Activated naive CD4-positive, alpha-beta T cell (primary cell): Measurements from ENCODE around the gene NDOR1.
"Not testable (repeated sequence)": the region's sequence is repeated elsewhere in the genome, so short reads cannot be mapped to it uniquely, and the experiment has no call there.

Source experiments
- DNase-seq, 4 experiments: peaks; one replicate each; lab custom pipeline; 2025; lab: John Stamatoyannopoulos, UW

Gene NDOR1

DNA sequence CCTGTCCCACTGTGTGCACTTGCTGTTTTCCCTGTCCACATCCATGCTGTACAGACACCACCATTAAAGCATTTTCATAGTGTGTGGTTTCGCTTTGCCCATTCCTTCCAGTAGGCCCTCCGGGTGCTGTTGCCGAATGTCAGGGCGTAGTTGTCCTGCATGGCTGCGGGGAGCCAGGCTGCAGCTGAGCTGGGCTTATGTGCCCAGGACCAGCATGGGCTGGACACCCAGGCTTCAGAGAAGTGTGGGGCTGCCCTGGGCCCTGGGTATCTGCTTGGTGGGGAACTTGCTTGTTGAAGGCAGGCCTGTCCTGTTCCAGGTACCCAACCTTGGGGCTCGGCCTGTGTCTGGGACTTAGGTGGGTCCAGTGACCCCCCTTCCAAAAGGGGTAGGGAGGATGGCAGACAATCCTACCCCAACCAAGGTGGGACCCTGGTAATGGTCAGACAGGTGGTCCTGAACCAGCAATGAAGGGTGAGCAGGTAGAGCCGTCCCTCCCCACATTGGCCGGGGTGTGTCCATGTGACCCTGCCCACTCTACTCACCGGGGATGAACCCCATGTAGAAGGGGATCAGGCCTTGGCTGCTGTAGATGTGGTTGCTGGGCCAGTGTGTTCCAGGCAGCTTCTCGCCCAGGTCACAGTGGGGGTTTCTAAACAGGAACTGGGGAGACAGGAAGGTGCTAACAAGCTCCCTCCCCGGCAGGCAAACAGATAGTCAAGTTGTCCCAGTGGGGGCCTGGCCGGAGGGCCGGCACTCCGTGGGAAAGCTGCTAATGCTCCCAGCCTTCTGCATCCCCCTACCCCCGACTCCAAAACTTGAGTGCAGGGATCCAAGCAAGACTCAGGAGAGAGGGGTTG lies 38.4 kb downstream of the NDOR1 start:
- no peak for DNase-seq

DNA sequence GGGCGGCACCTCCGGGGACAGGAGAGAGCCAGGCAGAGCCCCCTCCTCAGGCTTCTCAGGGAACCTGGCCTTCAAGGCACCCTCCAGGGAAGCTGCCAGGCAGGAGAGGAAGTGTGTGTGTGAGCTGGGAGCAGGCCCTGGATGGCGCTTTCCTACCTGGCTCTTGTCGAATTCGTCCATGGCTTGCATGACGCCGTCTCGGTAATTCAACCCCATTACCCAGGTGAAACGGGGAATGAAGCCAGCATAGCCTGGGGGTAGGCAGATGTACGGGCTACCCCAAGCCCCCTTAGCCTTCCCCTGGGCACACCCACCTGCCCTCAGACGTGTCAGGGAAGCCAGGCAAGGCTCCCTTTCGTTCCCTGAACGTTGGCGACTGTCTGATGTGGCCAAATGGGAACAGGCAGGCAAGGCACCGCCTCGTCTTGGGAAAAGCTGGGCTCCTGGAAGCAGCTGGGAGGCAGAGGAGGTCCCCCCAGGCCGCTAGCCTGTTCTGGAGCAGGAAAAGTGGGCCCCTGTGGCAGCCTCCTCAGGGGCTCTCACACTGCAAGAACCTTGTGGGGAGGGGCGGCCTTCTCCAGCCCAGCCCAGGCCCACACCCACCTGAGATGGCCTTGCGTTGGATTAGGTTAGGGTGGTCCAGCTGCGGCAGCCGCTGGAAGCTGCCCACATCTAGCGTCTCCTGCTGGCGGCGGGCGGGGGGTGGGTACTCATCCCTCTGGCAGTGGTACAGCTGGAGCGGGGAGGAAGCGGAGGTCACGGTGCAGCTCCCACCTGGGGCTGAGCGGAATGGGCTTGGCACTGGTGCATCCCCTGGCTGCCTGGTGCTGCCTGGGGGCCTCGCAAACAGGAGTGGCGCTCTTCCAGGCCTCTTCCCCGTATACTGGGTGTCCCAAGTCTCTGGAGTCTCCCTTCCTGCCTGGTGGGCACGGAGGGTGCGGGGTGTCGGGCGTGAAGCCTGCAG lies 39.3 kb downstream of the NDOR1 start:
- DNase-seq, result no peak

DNA sequence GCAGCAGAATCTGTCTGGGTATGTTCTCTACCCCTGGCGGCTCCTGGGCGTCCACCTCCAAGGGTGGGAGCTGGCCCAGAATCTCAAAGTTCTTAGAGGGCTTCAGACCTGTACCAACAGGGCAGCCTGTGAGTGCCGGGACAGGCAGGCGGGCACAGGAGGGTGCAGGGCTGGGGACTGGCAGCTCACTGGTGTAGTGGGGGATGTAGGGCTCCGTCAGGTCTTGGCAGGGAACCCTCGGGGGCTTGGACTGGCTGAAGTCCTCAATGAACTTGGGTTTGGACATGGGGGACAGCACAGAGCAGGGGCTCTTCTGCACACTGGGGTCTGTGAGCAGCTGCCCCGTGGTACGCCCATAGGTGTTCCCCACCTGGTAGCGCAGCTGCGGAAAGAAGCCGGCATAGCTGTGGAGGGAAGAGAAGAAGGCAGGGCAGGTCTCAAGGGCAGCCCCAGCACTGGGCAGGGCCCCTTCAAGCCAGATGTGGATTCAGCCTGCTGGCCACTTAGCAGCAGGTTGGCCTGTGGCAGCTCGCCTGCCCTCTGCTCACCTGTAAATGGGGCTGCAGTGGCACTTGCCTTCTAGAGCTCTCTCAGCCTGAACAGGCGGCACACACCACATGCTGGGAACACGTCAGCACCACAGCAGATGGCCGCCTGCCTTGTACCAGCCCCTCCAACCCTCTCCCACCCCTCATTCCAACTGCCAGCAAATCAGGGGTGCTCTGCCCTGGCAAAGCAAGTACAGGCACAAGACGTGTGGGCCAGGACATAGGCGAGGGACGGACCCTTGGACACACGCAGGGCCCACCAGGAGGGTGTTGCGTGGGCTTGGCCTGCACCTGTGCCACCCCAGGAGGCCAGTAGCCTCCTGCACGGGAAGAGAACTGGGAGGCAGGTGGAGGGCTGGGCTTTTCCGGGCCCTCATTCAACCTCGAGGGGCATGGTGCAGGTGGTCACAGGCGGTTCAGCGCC lies 40.2 kb downstream of the NDOR1 start:
- no peak for DNase-seq

DNA sequence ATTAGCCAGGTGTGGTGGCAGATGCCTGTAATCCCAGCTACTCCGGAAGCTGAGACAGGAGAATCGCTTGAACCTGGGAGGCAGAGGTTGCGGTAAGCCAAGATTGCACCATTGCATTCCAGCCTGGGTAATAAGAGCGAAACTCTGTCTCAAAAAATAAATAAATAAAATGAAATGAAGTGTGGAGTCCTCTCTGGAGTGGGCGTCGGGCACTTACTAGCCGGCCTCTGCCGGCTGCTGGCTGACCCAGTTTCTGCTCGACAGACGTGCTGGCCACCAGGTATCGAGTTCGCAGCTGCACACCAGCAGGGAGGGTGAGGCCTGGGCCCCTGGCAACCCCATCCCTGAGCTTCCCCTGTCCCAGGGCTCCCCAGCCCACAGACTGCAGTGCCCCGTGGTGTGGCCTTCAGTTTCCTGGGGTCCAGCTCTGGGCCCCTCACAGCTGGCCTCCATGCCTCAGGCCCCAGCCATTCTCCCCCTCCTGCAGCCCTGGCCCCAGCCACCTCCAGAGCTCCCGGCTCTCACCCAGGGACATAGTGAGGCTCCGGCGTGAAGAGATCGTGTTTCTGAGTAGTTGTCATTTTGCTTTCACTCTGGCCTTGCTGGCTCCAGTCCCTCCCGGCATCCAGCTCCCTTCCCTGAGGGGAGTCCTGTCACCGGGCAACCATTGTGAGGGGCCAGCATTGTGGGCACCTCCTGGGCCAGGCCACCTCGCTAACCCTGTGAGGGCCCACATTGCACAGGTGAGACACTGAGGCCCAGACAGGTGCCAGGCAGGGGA lies 41.8 kb downstream of the NDOR1 start:
- no peak for DNase-seq

DNA sequence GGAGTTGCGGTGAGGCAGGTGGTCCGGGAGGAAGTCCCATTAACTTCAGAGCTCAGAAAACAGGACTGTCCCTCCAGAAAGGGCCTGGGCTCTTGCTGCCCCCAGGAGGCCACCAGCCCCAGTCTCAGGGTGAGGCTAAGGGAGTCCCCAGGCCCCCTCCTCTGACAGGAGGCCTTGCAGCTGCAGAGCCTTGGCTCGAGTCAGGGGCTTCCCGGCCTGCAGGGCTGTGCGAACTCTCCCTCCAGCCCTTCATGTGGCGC lies 42.3 kb downstream of the NDOR1 start:
- no peak for DNase-seq

DNA sequence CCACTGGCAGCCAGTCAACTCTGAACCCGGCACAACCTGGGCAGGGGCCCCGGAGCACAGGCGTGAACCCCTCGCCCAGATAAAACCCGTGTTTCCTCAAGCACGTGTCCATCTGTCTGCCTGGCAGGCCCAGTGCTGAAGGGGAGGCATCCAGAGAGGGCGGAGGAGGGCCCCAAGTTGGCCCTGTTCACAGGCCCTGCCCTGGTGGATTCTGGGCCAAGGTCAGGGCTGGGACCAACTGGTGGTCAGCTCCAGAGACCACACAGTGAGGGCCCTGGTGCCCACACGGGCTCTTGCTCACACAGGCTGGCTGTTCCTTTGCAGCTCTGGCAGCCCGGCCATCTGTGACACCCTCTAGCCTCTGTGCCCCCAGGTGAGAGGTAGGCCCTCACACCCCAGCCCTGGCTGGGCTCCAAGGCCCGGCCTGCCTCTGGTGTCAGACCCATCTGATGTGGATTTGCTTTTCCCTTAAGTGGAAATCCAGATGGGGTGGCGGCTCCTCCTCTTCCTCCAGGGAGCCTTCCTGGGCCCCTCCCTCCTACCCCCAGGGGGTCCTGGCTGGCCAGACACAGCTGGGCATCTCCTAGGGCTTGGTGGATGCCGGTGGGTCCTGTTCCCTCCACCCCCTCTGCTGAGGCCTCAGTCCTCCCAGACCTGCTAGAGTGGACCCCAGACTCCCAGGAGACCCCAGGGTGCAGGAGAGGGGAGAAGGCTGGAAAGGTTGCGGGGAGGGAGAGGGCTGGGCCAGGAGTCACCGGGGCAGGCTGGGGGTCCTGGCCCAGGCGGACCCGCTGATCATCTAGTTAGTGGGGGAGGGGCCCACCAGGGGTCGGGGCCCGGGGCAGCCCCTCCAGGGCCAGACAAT lies 45.1 kb downstream of the NDOR1 start:
- DNase-seq, result no peak

DNA sequence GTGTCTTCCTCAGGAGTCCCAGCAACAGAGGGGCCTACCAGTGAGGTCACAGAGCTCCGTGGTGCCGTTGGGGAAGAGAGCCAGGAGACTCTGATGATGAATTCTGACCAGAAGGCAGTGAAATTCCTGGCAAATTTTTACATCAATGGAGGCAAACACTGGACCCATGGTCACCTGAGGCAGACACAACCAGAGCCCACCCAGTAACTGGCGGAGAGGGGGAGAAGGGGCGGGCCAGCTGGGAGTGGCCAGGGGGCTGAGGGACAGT lies 45.6 kb downstream of the NDOR1 start, which contains the start of gene STPG3:
TSS of gene STPG3 (plus strand) at position 93 of the 268 bp plus-strand sequence. CDS start at position 94, 1 bp downstream.
- DNase-seq, result no peak

DNA sequence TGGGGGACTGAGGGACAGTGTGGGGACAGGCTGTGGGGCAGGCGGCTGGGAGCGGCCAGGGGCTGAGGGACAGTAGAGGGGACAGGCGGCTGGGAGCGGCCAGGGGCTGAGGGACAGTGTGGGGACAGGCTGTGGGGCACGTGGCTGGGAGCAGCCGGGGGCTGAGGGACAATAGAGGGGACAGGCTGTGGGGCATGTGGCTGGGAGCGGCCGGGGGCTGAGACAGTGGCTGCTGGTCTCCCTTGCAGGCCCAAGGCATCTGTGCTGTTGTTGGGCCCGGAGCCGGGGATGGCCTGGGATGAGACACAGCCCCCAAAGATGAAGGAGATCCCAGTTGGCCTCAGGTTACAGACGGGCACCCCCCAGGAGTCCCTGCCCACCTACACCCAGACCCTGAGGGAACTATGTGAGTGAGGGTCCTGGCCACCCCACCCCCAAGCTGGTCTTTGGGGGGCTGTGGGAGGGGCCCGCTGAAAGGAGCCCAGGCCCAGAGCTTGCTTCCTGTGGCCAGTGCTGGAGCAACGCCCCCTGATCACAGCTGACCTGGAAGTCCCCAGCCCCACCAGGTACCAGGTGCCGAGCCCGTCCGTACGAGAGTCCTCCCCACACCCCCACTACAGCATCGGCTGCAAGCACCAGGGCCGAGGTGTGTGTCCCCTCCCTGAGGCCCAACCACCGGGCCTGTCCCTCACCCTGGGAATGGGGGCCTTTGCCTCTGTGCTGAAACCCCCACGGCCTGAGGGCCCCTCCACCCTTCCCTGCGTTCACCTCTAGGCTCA lies 46.2 kb downstream of the NDOR1 start:
- DNase-seq, result no peak

DNA sequence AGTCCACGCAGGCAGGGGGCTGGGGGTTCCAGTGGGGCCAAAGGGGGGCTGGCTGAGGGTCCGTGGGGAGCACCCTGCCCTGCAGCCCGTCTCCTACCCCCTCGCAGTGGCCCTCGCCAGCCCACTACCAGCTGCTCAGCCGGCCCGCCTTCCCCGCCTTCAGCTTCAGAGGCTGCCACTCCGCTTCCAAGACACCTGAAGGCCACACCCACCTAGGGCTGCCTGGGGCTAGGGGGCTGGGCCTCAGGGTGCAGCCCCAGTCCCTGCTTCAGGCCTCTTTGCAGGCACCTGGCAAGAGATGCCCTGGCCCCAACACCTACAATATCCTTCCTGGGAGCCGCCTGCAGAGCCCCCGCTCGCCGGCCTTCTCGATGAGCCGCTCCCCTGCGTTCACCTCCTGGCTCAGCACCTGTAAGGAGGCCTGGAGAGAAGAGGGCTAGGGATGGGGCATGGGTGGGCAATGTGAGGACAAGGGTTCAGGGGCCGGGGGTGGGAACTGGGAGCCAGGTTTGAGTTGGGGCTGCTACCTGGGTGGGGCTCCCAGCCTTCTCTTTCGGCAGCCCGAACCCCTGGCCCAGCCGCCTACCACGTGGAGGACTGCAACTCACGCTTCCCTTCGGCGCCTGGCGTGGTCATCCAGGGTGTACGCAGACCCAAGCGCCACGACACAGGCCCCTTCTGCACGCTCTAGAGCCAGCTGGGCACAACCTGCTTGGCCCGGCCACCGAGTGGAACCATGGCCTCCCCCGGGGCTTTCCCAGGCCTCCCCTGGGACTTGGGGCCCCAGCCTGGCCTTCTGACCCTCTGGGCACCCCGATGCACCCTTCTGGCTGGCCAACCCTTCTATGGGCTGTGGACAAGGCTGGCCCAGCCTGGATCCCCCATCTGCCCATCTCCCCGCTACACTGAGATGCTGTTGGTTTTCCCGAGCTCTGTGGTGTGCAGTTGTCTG lies 47.3 kb downstream of the NDOR1 start:
- no peak for DNase-seq

DNA sequence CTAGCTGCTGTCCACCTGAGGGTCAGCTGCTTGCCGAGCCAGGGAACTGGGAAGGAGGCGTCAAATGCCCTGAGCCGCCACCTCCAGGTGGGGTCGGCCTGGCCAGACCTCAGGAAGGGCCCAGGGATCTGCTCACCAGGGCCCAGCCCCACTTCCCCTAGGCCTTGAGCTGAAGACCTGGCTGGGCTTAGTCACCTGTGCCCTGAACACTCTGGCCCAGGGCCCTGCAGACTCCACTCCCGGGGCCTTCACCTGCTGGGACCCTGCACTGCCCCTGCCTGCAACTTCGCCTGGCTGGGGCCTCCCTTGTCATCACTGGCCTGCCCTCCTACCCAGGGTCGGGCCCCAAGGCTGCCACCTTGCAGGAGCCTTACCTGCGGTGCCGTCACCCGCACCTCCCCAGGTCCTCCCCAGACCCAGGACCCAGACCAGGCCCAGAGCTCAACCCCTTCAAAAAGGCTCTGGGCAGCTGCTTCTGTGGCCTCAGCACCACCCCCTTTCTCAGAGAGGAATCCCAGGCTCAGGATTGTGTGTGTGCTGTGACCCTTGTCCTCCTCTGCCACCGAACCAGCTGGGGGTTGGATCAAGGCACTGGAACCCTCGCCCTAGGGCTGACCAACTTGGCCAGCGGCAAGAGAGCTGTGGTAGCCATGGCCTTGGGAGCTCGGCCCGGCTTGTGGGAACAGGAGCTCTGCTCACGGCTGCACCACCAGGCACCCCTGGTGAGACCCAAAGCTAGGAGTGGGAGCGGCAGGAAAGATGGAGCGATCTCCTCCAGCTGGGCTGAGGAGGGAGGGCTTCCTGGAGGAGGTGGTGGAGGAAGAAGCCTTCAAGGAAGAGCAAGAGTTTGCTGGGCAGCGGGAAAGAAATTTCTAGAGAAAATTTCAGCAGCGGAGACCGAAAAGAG lies 48.5 kb downstream of the NDOR1 start:
- DNase-seq, result no peak

DNA sequence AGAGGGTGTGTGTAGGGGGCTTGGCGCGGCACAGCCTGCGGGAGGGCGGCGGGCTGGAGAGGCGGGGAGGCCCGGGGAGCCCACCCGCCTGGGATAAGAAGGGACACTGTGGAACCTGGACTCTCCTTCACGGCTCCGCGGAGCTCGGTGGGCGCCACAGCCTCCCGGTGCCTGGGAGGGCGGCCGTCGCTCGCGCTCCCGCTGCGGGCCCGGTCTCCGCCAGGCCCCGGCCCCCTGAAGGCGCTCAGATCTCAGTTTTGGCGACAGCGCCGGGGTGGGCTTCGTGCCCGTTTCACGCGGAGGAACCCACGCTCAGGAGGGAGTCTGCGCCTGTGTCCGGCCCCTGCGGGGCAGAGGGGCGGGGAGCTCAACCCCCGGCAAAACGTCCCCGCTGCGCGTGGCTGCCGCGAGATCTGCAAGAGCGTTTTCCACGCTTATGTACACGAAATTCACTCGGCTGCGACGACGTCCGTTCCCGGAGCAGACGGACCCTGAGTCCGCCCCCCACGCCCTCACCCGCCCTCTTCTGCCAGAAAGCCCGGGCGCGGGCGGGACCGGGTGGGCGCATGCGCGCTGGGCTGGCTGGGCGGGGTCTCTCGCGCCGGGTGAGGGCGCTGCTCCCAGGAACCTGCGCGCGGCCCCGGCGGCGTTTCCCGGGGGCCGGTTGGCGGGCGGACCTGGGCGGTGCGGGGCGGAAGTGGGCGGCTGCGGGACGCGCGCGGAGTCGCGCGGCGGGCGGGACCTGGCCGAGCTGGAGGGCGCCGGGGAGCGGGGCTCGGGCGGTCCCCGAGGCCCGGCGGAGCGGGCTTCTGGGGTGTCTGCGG lies 49.3 kb downstream of the NDOR1 start, which contains the start of gene NELFB:
TSS of gene NELFB (plus strand) at position 704 of the 824 bp plus-strand sequence.
- DNase-seq, result peak; percentile 92 to 97 (median 94)

DNA sequence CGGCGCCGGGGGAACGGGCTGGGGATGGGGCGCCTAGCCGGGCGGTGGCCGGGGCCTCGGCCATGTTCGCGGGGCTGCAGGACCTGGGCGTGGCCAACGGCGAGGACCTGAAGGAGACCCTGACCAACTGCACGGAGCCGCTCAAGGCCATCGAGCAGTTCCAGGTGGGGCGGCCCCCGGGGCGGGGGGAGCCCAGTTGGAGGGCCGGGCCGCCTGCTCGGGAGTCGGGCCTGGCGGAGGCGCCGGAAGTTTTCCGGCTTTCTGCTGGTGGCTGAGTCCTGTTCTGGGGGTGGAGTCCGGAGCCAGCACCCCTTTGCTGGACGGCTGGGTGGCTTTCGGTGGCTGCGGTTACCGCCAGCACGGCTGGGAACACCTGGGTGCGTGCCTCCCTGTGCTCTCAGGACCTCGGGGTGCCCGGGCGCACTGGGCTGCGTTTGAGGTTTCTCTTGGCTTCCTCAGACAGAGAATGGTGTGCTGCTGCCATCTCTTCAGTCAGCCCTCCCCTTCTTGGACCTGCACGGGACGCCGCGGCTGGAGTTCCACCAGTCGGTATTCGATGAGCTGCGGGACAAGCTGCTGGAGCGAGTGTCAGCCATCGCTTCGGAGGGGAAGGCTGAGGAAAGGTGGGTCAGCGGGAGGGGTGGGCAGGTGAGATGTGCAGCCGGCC lies 50.1 kb downstream of the NDOR1 start:
- peak in 1 of 4 experiments; percentile 52 for DNase-seq

DNA sequence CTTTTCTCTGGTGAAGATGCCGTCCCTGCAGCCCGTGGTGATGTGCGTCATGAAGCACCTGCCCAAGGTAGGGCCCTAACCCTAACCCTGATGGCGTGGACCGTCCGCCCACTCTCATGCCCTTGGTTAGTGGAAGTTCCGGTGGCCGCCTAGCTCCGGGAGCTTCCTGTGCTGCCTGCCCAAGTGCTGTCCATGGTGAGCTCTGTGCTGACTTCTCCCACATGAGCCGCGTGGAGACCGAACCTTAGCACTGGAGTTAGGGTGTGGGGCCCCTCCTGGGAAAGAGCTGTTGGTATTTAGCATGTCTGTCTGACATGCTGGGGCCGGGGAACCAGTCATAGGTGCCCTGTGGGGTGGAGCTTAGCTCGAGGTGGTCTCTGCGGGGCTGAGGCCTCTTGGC lies 50.9 kb downstream of the NDOR1 start:
- DNase-seq, result no peak

DNA sequence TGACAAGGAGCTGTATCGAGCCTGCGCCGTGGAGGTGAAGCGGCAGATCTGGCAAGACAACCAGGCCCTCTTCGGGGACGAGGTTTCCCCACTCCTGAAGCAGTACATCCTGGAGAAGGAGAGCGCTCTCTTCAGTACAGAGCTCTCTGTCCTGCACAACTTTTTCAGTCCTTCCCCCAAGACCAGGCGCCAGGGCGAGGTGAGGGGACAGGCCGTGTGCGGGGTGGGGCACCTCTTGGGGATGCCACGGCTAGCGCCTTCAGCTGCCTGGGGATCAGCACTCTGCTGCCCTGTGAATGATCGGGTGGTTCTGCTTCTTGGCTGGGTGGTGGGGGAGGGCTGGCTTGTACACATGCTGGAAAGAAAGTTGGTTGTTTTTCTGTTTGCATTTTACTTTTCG lies 51.4 kb downstream of the NDOR1 start:
- DNase-seq, result no peak

DNA sequence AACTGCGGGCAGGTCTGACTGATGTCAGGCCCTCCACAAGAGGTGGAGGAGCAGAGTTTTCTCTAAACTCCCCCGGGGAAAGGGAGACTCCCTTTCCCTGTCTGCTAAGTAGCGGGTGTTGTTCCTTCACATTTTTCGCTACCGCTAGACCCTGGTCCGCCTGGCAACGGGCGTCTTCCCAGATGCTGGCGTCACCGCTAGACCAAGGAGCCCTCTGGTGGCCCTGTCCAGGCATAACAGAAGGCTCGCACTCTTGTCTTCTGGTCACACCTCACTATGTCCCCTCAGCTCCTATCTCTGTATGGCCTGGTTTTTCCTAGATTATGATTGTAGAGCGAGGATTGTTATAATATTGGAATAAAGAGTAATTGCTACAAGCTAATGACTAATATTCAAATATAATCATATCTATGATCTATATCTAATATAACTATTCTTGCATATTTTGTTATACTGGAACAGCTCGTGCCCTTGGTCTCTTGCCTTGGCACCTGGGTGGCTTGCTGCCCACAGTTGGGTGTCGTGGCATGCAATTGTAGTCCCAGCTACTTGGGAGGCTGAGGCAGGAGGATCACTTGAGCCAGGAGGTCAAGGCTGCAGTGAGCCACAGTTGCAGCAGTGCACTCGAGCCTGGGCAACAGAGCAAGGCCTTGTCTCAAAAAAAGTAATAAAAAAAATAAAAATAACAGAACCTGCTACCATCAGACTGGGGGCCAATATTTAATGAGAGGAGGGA lies 56.8 kb downstream of the NDOR1 start:
- not testable (repeated sequence) for DNase-seq
